OCI-LY7 (cell line): Measurements from ENCODE around the gene SRPK2. TPM values are rescaled to one million over a fixed set of nuclear protein-coding genes. Genes with fewer than 3 reads are reported as not detected.
"Not testable (repeated sequence)": the region's sequence is repeated elsewhere in the genome, so short reads cannot be mapped to it uniquely, and the experiment has no call there.

Experiments used
- BruUV-seq: library from RNA; stranded (reverse); fragments of 400-500 nt; replicated peaks from 2 replicates; lab custom pipeline; 2021; lab: Mats Ljungman, UMichigan
- CTCF ChIA-PET: fragments of 300-600 bp; sonication (Branson Sonifier 250); formaldehyde crosslinking; loops from one replicate; lab custom pipeline; 2022; ENCODE audit warnings: antibody characterized with exemption; ENCODE audit not compliant: unreplicated experiment; lab: Charles Lee
- POLR2A ChIA-PET: fragments of 300-600 bp; sonication (Branson Sonifier 250); formaldehyde crosslinking; loops from one replicate; lab custom pipeline; 2022; ENCODE audit warnings: antibody characterized with exemption; lab: Charles Lee
- DNase-seq: peaks from one replicate; pipeline ENCODE4 v3.0.0-alpha.2; 2015; ENCODE audit warnings: low spot score
- H2AFZ ChIP-seq: fragments of 200-600 bp; sonication (generic), shearing (Covaris generic); 2 replicates; pipeline ENCODE4 v1.6.1; 2014; ENCODE audit warnings: mild to moderate bottlenecking, antibody characterized with exemption, low read length, moderate library complexity
- H3K27ac ChIP-seq: fragments of 200-600 bp; sonication (generic); 2 replicates; pipeline ENCODE4 v1.5.1; 2014; ENCODE audit warnings: mixed run types, low read depth, mild to moderate bottlenecking, moderate library complexity, low read length, inconsistent platforms; ENCODE audit not compliant: poor library complexity, severe bottlenecking
- H3K36me3 ChIP-seq: fragments of 200-600 bp; sonication (generic); 2 replicates; pipeline ENCODE4 v1.6.1; 2014; ENCODE audit warnings: mild to moderate bottlenecking, antibody characterized with exemption, low read length, moderate library complexity, mixed read lengths; ENCODE audit not compliant: insufficient read depth
- H3K4me1 ChIP-seq: fragments of 200-600 bp; sonication (generic); 2 replicates; pipeline ENCODE4 v1.5.1; 2014; ENCODE audit warnings: mild to moderate bottlenecking, low read length; ENCODE audit not compliant: insufficient read depth, poor library complexity, severe bottlenecking
- H3K4me2 ChIP-seq: fragments of 200-600 bp; sonication (generic); 2 replicates; pipeline ENCODE4 v1.6.1; 2014; ENCODE audit warnings: mild to moderate bottlenecking, low read length
- H3K4me3 ChIP-seq: fragments of 200-600 bp; sonication (generic); 2 replicates; pipeline ENCODE4 v1.5.1; 2014; ENCODE audit warnings: mild to moderate bottlenecking, low read depth, low read length; ENCODE audit not compliant: poor library complexity, severe bottlenecking
- H3K79me2 ChIP-seq: fragments of 200-600 bp; sonication (generic); 2 replicates; pipeline ENCODE4 v1.6.1; 2016; ENCODE audit warnings: low read depth, mild to moderate bottlenecking, low read length, moderate library complexity, mixed read lengths; ENCODE audit not compliant: insufficient read depth
- H3K9me2 ChIP-seq: fragments of 200-600 bp; sonication (generic); 2 replicates; pipeline ENCODE4 v1.6.1; 2016; ENCODE audit warnings: mild to moderate bottlenecking, low read length, mixed read lengths; ENCODE audit not compliant: insufficient read depth
- H3K9me3 ChIP-seq: fragments of 200-600 bp; sonication (generic); 2 replicates; pipeline ENCODE4 v1.6.1; 2014; ENCODE audit warnings: mild to moderate bottlenecking, mixed run types, low read length, mixed read lengths
- H4K20me1 ChIP-seq: fragments of 200-600 bp; sonication (generic); 2 replicates; pipeline ENCODE4 v1.6.1; 2014; ENCODE audit warnings: mild to moderate bottlenecking, antibody characterized with exemption, low read length, moderate library complexity, mixed read lengths; ENCODE audit not compliant: insufficient read depth
- EZH2phosphoT487 ChIP-seq: fragments of 200-600 bp; sonication (generic); IDR thresholded peaks from 2 replicates; pipeline ENCODE4 v1.6.1; 2018; ENCODE audit warnings: low read depth, borderline replicate concordance, mild to moderate bottlenecking, mixed run types, antibody characterized with exemption, low read length, moderate library complexity, mixed read lengths
- intact Hi-C: fragments of 100-400 bp; cut with micrococcal nuclease; formaldehyde crosslinking; loops from one replicate; pipeline ENCODE4 v1.10.0; 2022; ENCODE audit not compliant: unreplicated experiment
- total RNA-seq, 2 experiments: library from RNA; depleted of rRNA in 1 of 2; stranded (reverse); fragments of >200 nt in 1 of 2; shearing (Covaris generic) in 1 of 2; gene quantifications; 2 replicates each; pipeline ENCODE4 v1.2.3, GENCODE V29; 2014 to 2022
- TF ChIP-seq, protein P1 (sequence below): fragments of 200-600 bp; sonication (generic); conservative IDR thresholded peaks from 2 replicates; pipeline ENCODE4 v1.5.1; 2014; ENCODE audit warnings: mild to moderate bottlenecking, antibody characterized with exemption, low read length, moderate library complexity, mixed read lengths

The SRPK2 gene
- total RNA-seq, 2 experiments from 2014 or later = 22.1 to 26.8 TPM

DNA sequence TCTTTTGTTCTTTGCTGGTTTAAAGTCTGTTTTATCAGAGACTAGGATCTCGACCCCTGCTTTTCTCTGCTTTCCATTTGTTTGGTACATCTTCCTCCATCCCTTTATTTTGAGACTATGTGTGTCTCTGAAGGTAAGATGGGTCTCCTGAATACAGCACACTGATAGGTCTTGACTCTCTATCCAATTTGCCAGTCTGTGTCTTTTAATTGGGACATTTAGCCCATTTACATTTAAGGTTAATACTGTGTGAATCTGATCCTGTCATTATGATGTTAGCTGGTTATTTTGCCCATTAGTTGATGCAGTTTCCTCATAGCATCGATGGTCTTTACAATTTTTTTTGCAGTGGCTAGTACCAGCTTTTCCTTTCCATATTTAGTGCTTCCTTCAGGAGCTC lies 28.6 kb downstream of the SRPK2 start:
- H3K27ac ChIP-seq, intact Hi-C loops, DNase-seq, CTCF ChIA-PET, H3K36me3 ChIP-seq, POLR2A ChIA-PET, H3K4me3 ChIP-seq, H2AFZ ChIP-seq, BruUV-seq, H3K9me2 ChIP-seq, H3K9me3 ChIP-seq, H4K20me1 ChIP-seq, H3K4me1 ChIP-seq, H3K4me2 ChIP-seq, H3K79me2 ChIP-seq: not testable (repeated sequence)

DNA sequence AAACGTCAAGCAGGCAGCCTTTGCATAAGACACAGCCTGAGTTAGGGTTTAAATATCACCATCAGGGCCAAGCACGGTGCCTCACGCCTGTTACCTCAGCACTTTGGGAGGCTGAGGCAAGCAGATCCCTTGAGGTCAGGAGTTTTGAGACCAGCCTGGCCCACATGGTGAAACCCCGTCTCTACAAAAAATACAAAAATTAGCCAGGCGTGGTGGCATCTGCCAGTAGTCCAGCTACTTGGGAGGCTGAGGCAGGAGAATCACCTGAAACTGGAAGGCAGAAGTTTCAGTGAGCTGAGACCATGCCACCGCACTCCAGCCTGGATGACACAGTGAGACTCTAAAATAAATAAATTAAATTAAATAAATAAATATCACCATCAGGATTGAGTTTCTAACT lies 33.0 kb downstream of the SRPK2 start:
- Histone ChIP-seq H3K36me3 (no peaks in the 10 kb centered on the region), H3K4me2 (no peak overlapping the region), H3K4me1 (peaks cover 28% of the 10 kb centered on the region), H3K4me3 (no peak overlapping the region), H3K79me2 (peaks cover 8% of the 10 kb centered on the region; the same call in 1 of the 2 replicates), H3K27ac (no peak overlapping the region), H3K9me2 (no peaks in the 10 kb centered on the region), H2AFZ (no peak overlapping the region), H4K20me1 (peaks cover 2% of the 10 kb centered on the region; the same call in 1 of the 2 replicates), H3K9me3 (no peaks in the 10 kb centered on the region)
- BruUV-seq = no TSS peak
- TF ChIP-seq, protein P1, sequence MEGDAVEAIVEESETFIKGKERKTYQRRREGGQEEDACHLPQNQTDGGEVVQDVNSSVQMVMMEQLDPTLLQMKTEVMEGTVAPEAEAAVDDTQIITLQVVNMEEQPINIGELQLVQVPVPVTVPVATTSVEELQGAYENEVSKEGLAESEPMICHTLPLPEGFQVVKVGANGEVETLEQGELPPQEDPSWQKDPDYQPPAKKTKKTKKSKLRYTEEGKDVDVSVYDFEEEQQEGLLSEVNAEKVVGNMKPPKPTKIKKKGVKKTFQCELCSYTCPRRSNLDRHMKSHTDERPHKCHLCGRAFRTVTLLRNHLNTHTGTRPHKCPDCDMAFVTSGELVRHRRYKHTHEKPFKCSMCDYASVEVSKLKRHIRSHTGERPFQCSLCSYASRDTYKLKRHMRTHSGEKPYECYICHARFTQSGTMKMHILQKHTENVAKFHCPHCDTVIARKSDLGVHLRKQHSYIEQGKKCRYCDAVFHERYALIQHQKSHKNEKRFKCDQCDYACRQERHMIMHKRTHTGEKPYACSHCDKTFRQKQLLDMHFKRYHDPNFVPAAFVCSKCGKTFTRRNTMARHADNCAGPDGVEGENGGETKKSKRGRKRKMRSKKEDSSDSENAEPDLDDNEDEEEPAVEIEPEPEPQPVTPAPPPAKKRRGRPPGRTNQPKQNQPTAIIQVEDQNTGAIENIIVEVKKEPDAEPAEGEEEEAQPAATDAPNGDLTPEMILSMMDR = no peak
- no peak for TF ChIP-seq EZH2phosphoT487
- DNase-seq = no peak
- CTCF ChIA-PET = no interaction called here
- POLR2A ChIA-PET = interaction anchor here (0.7 to 1.1 kb wide), 3 partner anchors 10 to 13 kb away, joined by 3 to 9 read pairs (median 5); no protein-coding TSS in a partner anchor
- intact Hi-C loops = no loop called here

DNA sequence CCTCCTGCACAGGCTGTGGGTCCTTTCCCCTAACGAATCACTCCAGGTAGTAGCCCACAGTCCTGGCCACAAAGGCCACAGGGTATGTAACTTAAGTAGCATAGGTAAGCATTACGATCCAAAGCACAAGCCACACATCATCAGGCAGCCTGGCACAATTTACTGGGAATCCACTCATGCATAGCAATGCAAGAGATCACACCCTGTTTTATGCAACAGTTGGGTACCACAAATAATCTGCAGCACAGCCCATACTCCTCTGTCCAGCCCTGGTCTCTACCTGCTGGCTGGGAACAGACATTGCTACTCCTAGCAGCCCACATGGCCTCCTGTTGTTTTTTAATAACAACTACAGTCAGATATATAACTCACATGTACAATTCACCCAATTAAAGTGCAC lies 34.3 kb downstream of the SRPK2 start:
- Histone ChIP-seq H3K4me1 (peaks cover 28% of the 10 kb centered on the region), H3K9me3 (no peaks in the 10 kb centered on the region), H4K20me1 (peaks cover 4% of the 10 kb centered on the region; the same call in 1 of the 2 replicates), H3K4me3 (no peak overlapping the region), H3K27ac (no peak overlapping the region), H3K4me2 (no peak overlapping the region), H3K9me2 (no peaks in the 10 kb centered on the region), H3K79me2 (peaks cover 8% of the 10 kb centered on the region; the same call in 1 of the 2 replicates), H3K36me3 (no peaks in the 10 kb centered on the region), H2AFZ (no peak overlapping the region)
- TF ChIP-seq EZH2phosphoT487 = no peak
- TF ChIP-seq, protein P1 = no peak
- intact Hi-C loops = no loop called here
- TSS peak; percentile 21 for BruUV-seq
- DNase-seq = no peak
- ChIA-PET CTCF (no interaction called here), POLR2A (no interaction called here)
